GM12892 (cell line): ENCODE measurements around the gene SH3RF2.

Experiments
- POLR2A ChIP-seq: IDR thresholded peaks from 2 replicates; pipeline ENCODE4 v1.6.1; 2011; ENCODE audit warnings: low read depth, low read length, control low read depth
- POLR2AphosphoS5 ChIP-seq: IDR thresholded peaks from 2 replicates; pipeline ENCODE4 v1.6.1; 2011; ENCODE audit warnings: low read depth, low read length, control low read depth
- TAF1 ChIP-seq: IDR thresholded peaks from 2 replicates; pipeline ENCODE4 v1.6.1; 2011; ENCODE audit warnings: low read depth, mild to moderate bottlenecking, control low read depth, low read length, borderline replicate concordance

DNA sequence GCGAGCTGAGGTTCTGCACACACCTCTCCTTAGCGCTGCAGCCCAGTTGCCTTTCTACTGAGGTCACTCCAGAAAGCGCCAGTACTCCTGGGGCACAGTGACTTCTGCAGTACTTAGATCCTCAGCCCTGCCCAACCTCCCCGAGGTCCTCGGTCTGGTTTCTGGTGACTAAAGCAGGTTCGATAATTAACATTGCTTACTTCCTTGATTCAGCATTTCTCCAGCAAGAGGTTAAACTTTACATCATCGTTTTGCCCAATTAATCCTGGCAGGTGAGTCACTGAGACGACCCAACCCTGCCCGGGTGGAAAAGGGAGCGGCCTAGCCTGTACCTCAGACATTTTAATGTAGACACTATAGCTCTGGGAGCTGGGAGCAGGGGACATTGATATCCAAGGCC is 91.4 kb downstream of the SH3RF2 start:
- TF ChIP-seq POLR2A (no peak), POLR2AphosphoS5 (no peak), TAF1 (no peak)
